Prostate gland (tissue), 2 donors: ENCODE results near the gene VEGFB. TPM values are rescaled to one million over a fixed set of nuclear protein-coding genes. Genes with fewer than 3 reads are reported as not detected.
A peak's percentile ranks its signal among the peaks of the same experiment; 100 is the strongest.

Experiments used
- DNase-seq: peaks from one replicate; pipeline ENCODE4 v3.0.0-alpha.2; 2019; ENCODE audit warnings: low spot score
- H3K27ac ChIP-seq, 2 donors: fragments of 200-600 bp; sonication (generic); 2 replicates each; pipeline ENCODE4 v1.5.1; 2017 to 2019
- H3K27me3 ChIP-seq: fragments of 200-600 bp; sonication (generic); replicated peaks from 2 replicates; pipeline ENCODE4 v1.5.1; 2019; ENCODE audit not compliant: insufficient read depth
- H3K36me3 ChIP-seq, 2 donors: fragments of 200-600 bp; sonication (generic); 1 replicate in 1 of 2; 2 replicates in 1 of 2; pipeline versions ENCODE4 v1.5.1 to v1.8.1; 2017 to 2019
- H3K4me1 ChIP-seq: fragments of 200-600 bp; sonication (generic); replicated peaks from 2 replicates; pipeline ENCODE4 v1.5.1; 2019
- H3K4me3 ChIP-seq, 2 donors: fragments of 200-600 bp; sonication (generic); 2 replicates each; pipeline ENCODE4 v1.5.1; 2017 to 2019
- H3K9me3 ChIP-seq: fragments of 200-600 bp; sonication (generic); 2 replicates; pipeline ENCODE4 v1.5.1; 2017
- POLR2A ChIP-seq: fragments of 450-650 bp; IDR thresholded peaks from one replicate; pipeline ENCODE4 v1.6.1; 2016; ENCODE audit warnings: antibody characterized with exemption, mild to moderate bottlenecking
- POLR2AphosphoS5 ChIP-seq: sonication (generic); formaldehyde crosslinking; IDR thresholded peaks from one replicate; pipeline ENCODE4 v1.6.1; 2017; ENCODE audit warnings: antibody characterized with exemption
- WGBS: methylation state at CpG from one replicate; pipeline ENCODE4 v1.1.5; 2018; 5-methylcytosine and 5-hydroxymethylcytosine counted together
- intact Hi-C: fragments of 100-400 bp; cut with DNase I; formaldehyde crosslinking; loops from one replicate; pipeline ENCODE4 v1.14.2; 2022
- total RNA-seq, 2 donors: library from RNA; depleted of rRNA; stranded (reverse); fragments of >200 nt; gene quantifications; one replicate each; pipeline ENCODE4 v1.1.0, GENCODE V29; 2016
- TF ChIP-seq, protein P1 (sequence below), 4 experiments: fragments of 200-600 bp in 2 of 4; fragments of 450-650 bp in 2 of 4; sonication (generic) in 2 of 4; IDR thresholded peaks; 1 replicate in 3 of 4; 2 replicates in 1 of 4; pipeline ENCODE4 v1.5.1; 2016 to 2019; ENCODE audit warnings: antibody characterized with exemption in 4 of 4, mild to moderate bottlenecking in 2 of 4, moderate library complexity in 2 of 4

The VEGFB gene
- total RNA-seq, 2 donors from 2014 or later = 50.9 to 91.2 TPM

GRCh38 chr11:64241241-64241490 lies 6.8 kb downstream of the VEGFB start:
- peaks cover 29% of the 10 kb centered on the region for H3K4me1 ChIP-seq

GRCh38 chr11:64241491-64242374 lies 7.3 kb downstream of the VEGFB start:
- TF ChIP-seq POLR2A (peak; percentile 95), POLR2AphosphoS5 (peak; percentile 80)
- TF ChIP-seq, protein P1, sequence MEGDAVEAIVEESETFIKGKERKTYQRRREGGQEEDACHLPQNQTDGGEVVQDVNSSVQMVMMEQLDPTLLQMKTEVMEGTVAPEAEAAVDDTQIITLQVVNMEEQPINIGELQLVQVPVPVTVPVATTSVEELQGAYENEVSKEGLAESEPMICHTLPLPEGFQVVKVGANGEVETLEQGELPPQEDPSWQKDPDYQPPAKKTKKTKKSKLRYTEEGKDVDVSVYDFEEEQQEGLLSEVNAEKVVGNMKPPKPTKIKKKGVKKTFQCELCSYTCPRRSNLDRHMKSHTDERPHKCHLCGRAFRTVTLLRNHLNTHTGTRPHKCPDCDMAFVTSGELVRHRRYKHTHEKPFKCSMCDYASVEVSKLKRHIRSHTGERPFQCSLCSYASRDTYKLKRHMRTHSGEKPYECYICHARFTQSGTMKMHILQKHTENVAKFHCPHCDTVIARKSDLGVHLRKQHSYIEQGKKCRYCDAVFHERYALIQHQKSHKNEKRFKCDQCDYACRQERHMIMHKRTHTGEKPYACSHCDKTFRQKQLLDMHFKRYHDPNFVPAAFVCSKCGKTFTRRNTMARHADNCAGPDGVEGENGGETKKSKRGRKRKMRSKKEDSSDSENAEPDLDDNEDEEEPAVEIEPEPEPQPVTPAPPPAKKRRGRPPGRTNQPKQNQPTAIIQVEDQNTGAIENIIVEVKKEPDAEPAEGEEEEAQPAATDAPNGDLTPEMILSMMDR (IDR thresholded peaks at IDR 0.05) = peak in 1 of 4 experiments; percentile 27
- H3K4me3 ChIP-seq = peak overlapping the region; percentile 71 to 91
- H3K4me1 ChIP-seq = peaks cover 29% of the 10 kb centered on the region
- H3K9me3 ChIP-seq = no peaks in the 10 kb centered on the region
- H3K36me3 ChIP-seq = no peaks in the 10 kb centered on the region
- under 1% methylated on average over 52 of the region's 63 CpGs for WGBS
- no peaks in the 10 kb centered on the region for H3K27me3 ChIP-seq
- intact Hi-C loops = no loop called here
- H3K27ac ChIP-seq = peak overlapping the region; percentile 95 to 96
- DNase-seq = no peak

More at GRCh38 chr11:64241241-64241490, 6.8 kb downstream of the VEGFB start:
- TF ChIP-seq, protein P1 (IDR thresholded peaks at IDR 0.05) = no peak
- TF ChIP-seq POLR2AphosphoS5 = no peak
- no peak for TF ChIP-seq POLR2A
- intact Hi-C loops = no loop called here
- H3K9me3 ChIP-seq = no peaks in the 10 kb centered on the region
- no peaks in the 10 kb centered on the region for H3K36me3 ChIP-seq
- 3% methylated on average over 18 of the region's 24 CpGs for WGBS
- H3K4me3 ChIP-seq = peak overlapping the region; percentile 71 to 91
- DNase-seq = peak; percentile 99
- H3K27ac ChIP-seq = peak overlapping the region; percentile 95 to 96
- no peaks in the 10 kb centered on the region for H3K27me3 ChIP-seq

- Histone ChIP-seq H3K36me3 (no peaks in the 10 kb centered on the region), H3K27ac (peak overlapping the region in 1 of 2 donors; percentile 95), H3K9me3 (no peaks in the 10 kb centered on the region), H3K4me3 (no peak overlapping the region), H3K4me1 (peaks cover 18% of the 10 kb centered on the region), H3K27me3 (no peaks in the 10 kb centered on the region)
- no peak for DNase-seq
- TF ChIP-seq POLR2AphosphoS5 (no peak), POLR2A (no peak)
- TF ChIP-seq, protein P1 (IDR thresholded peaks at IDR 0.05) = no peak
- intact Hi-C loops = no loop called here
- WGBS = 87% methylated on average over 8 of the region's 8 CpGs
Observed at GRCh38 chr11:64243236-64243854, 9.0 kb downstream of the VEGFB start.

DNA sequence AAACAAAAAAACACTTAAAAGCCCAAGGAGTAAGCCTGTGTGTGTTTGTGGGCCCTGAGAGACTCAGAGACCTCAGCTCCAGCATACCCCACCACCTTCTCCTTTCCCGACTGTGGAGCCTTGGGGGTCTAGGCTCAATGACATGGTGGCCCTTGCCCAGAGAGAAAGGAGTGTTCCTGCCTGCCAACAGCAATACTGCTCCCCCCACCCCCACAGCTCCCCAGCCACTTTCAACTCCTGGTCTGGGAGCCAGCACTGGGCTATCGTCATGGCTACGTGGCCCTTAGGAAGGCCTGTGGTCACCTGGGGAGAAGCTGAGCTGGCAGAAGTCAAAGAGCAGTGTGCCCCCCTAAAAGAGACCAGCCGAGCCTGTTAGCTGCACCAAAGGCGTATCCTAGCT lies 9.7 kb downstream of the VEGFB start:
- TF ChIP-seq POLR2AphosphoS5 (no peak), POLR2A (no peak)
- TF ChIP-seq, protein P1 (IDR thresholded peaks at IDR 0.05) = no peak
- DNase-seq = no peak
- Histone ChIP-seq H3K4me1 (peaks cover 15% of the 10 kb centered on the region), H3K9me3 (no peaks in the 10 kb centered on the region), H3K36me3 (no peaks in the 10 kb centered on the region), H3K27ac (no peak overlapping the region), H3K27me3 (no peaks in the 10 kb centered on the region), H3K4me3 (no peak overlapping the region)
- 73% methylated on average over 5 of the region's 5 CpGs for WGBS
- intact Hi-C loops = no loop called here
